Posterior vena cava (tissue), 2 donors: ENCODE data around the gene PRM2. TPM values are rescaled to one million over a fixed set of nuclear protein-coding genes. Genes with fewer than 3 reads are reported as not detected.

Source experiments
- DNase-seq: peaks from one replicate; pipeline ENCODE4 v3.0.0-alpha.2; 2020; ENCODE audit warnings: low spot score
- intact Hi-C, 2 donors: fragments of 100-400 bp; cut with DNase I; formaldehyde crosslinking; loops; one replicate each; pipeline versions ENCODE4 v1.14.1 to v1.14.2; 2022 to 2023
- long read RNA-seq, 2 donors: library from polyadenylated mRNA; unstranded; transcript quantifications; one replicate each; pipeline ENCODE4 v2.0.0, GENCODE V29; 2020 to 2021
- total RNA-seq, 2 donors: library from RNA; stranded (reverse); fragmentation: NEBNext Ultra II Directional; extraction: Animal tissue kit (Norgen Biotek cat#: 25700); gene quantifications; one replicate each; pipeline ENCODE4 v1.2.1, GENCODE V29; 2021
- donor health status: DM: yes; HTN: yes; CAD: no.
- donor health status: DM: yes; HTN: yes; CAD: no.

Gene PRM2, protein sequence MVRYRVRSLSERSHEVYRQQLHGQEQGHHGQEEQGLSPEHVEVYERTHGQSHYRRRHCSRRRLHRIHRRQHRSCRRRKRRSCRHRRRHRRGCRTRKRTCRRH
- not detected for total RNA-seq
- long read RNA-seq, donor 1: 0 reads
- long read RNA-seq, donor 2: 0 reads

DNA sequence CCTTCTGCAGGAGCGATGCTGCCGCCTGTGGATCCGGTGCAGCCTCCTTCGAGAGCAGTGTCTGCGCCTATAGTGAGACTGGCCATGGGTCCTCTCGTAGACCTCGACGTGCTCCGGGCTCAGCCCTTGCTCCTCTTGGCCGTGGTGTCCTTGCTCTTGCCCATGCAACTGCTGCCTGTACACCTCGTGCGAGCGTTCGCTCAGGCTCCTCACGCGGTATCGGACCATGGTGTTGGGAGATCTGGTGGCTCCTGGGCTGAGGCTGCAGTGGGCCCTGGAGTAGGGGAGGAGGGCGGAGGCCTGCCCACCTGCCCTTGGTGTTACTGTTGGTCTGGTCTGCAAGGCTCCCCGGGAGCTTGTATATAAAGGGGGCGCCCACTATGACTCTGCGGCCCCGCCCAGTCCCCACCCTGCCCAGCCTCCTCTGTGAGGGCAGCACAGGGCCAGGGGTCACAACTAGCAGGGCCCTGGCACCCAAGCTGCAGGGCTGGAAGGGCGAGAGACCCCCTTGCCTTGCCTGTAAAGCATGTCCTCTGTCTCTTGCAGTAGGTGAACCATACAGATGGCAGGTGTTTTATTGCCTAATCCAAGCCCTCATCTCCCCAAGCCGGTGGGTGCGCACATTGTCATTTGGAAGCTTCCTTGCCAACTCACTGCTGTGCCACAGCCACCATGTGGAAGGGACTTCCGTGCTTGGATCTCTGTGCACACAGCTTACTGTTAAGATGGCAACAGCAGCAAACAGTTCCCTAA is at the start of gene PRM2:
PRM2 (minus strand) TSS at position 338 of the 753 bp plus-strand sequence; CDS start at position 228, 110 bp downstream.
- intact Hi-C loops: no loop called here
- no peak for DNase-seq

DNA sequence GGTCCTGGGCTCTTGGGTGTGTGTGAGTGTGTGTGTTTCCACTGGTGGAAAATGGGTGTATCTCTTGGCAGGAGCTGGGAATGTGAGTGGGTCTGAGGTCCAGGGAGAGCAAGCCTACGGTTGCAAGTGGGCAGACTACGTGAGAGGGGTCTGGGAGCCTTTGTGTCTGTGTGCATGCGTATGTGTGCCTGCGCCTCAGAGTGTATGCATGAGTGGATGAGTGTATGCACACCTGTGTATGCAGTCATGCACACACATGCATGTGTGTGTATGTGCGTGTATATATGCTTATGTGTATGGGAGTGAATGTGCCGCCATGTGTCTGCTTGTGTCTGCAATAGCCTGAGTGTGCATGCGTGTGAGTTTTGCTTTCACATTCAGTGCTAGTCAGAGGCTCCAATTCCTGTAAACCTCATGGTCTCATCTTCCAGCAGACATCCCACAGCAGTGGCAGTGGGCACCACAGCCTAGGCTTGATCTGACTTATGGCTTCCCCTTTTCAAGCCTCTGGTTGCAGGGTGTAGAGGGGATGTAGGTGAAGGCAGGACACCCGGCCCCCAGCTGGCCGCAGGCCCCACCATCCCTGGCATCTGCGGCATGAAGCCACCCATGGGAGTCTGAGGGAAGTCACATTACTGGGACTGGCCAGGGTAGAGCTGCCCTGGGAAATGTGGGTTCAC is 49.3 kb upstream of the PRM2 start:
- no peak for DNase-seq
- intact Hi-C loops: loop anchor here in 1 of 2 donors (5.0 kb wide), 1 partner anchor 63 kb away; no protein-coding TSS in a partner anchor

DNA sequence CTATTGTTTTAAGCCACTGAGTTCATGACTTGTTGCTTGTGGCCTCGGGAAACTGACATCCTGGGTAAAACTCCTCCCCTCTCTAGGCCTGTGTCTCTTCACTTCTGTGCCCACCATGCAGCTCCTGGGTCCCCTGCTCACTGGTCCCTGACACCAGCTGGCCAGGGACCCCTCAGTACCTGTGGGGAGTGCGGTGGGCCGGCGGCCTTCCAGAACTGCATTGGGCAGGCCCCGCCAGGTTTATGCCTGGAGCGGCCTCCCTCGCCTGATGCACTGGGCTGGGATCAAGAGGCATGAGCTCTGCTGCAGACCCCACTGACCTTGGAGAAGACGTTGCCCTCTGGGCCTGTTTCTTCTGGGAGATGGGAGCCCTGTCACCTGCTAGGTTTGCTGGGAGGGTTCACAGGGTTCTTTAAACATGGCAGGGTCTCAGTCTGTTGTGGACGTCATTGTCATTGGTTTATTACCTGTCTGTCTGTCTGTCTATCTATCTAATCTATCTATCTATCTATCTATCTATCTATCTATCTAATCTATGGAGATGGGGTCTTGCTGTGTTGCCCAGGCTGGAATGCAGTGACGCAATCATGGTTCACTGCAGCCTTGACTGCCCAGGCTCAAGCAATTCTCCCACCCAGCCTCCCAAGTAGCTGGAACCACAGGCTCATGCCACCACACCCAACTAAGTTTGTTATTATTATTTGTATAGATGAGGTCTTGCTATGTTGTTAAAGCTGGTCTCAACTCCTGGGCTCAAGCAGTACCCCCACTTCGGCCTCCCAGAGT is 47.5 kb upstream of the PRM2 start:
- intact Hi-C loops: no loop called here
- no peak for DNase-seq

DNA sequence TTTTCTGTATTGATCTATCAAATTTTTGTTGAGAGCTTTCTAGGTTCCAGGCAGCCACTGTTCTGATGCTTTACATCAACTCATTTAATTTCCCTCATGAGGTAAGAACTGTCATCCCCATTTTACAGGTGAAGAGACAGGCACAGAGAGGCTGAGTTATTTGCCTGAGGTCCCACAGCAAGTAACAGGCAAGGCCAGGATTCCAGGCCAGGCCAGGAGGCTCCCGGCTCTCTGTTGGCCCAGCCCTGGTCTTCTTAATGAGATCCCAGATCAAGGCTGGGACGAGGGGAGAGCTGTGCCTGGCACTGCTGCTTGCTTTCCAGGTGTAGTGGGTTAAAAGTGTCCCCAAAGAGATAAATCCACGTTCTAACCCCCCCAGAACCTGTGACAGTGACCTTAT is 46.5 kb upstream of the PRM2 start:
- intact Hi-C loops: no loop called here
- DNase-seq: no peak

- no peak for DNase-seq
- intact Hi-C loops: no loop called here
Observed at GRCh38 chr16:11321662-11322061, 45.4 kb upstream of the PRM2 start.

DNA sequence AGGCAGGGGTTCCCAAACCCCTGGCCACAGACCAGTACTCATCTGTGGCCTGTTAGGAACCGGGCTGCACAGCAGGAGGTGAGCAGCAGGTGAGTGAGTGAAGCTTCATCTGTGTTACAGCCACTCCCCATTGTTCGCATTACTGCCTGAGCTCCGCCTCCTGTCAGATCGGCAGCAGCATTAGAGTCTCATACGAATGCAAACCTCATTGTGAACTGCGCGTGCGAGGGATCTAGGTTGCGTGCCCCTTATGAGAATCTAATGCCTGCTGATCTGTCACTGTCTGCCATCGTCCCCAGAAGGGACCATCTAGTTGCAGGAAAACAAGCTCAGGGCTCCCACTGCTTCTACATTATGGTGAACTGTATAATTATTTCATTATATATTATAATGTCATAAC is 43.9 kb upstream of the PRM2 start:
- intact Hi-C loops: no loop called here
- DNase-seq: no peak

GRCh38 chr16:11319529-11320146 is 43.4 kb upstream of the PRM2 start:
- no peak for DNase-seq
- intact Hi-C loops: no loop called here

GRCh38 chr16:11318817-11319216 is 42.5 kb upstream of the PRM2 start:
- DNase-seq: no peak
- intact Hi-C loops: no loop called here

GRCh38 chr16:11316331-11317015 is 40.2 kb upstream of the PRM2 start:
- intact Hi-C loops: no loop called here
- DNase-seq: no peak

DNA sequence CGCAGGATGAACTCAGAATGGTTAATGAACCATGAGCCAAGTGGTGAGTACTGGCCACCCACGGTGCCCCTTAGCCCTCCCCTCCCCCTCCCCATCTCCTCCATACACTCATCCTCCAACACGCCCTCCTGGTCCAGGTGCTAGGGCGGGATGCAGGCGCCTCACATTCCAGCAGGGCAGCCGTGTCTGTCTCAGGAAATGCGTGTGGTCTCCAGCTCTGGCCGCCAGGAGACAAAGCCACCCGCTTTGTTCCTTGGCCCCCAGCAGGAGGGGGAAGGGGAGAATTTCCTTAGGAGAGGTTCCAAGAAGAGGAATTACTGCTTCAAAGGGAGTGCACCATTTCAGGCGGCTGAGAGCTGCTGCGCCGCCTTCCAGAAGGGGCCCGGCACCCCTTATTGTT is 39.2 kb upstream of the PRM2 start:
- intact Hi-C loops: no loop called here
- no peak for DNase-seq

DNA sequence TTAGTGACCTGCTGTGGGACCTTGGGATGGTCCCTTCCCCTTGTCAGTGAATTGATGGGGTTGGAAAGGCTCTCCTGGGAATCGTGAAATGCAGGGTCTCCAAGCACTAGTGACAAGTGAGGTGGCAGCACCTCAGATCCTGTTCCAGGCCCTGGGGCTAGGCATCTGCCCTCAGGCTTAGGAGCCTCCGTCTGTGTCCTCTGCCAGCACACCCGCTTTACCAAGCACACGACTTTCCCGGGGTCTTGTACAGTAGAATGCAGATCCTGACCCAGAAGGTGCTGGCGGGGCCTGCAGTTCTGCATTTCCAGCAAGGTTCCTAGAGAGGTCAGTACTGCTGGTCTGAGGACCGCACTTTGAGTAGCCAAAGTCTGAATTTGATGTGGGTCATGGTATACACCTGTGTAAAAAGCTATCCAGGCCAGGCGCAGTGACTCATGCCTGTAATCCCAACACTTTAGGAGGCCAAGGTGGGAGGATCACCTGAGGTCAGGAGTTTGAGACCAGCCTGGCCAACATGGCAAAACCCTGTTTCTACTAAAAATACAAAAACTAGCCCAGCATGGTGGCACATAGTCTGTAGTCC is 38.1 kb upstream of the PRM2 start:
- intact Hi-C loops: no loop called here
- DNase-seq: no peak

GRCh38 chr16:11313493-11314308 is 37.4 kb upstream of the PRM2 start:
- intact Hi-C loops: no loop called here

DNA sequence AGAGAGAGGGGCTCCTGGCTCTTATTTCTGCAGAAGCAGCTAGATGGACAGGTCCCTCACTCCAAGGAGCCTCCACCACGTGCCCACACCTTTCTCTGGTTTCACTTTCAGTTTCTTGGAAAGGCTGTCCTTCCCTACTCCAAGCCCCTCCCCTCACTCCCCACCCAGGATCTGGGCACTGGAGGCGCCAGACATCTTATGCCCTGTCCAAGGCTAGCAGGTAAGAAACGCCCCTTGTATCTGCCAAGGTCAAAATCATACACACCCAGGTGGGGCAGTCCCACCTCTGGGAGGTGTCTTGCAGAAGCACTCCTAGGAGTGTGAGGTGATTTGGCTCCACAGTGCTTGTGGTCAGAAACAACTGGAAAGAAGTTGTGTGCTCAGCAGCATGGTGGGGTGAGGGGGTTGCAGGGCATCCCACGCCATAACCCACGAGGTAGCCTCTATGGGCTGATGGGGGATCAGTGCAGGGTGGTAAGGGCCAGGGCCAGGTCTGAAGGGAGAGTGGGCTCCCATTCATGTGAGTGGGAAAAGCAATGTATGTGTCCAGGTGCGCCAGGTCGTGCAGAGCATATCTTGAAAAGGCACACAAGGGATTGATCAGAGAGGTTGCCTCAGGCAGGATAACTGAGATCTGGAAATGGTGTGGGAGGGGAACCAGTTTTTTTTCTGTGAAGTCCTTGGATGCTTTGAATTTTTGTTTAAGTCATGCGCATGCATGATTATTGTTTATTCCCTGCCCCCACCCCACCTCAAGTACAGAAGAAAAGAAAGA is 36.6 kb upstream of the PRM2 start:
- DNase-seq: no peak
- intact Hi-C loops: no loop called here

More at GRCh38 chr16:11313493-11314308, 37.4 kb upstream of the PRM2 start:
- no peak for DNase-seq

DNA sequence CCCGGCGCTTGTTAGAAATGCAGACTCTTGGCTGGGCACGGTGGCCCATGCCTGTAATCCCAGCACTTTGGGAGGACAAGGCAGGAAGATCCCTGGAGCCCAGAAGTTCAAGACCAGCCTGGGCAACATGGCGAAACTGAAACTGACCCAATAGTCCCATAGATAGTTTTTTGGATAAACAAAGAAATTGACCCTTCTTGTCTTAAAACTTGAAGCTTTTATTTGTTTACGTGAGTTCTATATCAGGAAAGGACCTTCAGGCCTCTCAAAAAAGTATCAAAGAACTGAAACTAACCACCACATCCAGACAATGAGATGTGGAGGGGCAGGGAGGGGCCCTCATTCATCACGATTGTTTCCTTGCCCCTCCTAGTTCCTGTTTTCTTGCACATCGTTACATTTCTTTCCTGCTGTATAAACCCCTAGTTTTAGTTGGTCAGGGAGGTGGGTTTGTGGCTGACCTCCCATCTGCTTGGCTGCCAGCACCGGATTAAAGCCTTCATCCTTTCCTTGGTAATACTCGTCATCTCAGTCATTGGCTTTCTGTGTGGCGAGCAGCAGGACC is 34.8 kb upstream of the PRM2 start:
- DNase-seq: no peak
- intact Hi-C loops: no loop called here

DNA sequence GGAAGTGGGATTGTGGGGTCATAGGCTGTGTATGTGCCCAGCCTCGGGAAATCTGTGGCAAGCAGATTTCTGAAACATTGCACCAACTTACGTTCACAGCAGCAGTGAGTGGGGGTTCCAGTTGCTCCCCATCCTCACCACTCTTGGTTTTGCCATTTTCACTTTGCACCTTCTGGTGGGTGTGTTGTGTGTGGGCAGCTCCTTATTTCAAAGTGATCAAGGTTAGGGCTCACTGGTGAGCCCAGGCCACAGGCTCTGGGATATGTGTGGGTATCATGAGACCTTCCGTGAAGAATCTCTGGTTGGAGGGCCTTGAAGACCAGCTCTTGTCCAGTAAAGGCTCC is 34.3 kb upstream of the PRM2 start:
- DNase-seq: no peak
- intact Hi-C loops: no loop called here

GRCh38 chr16:11309895-11310633 is 33.8 kb upstream of the PRM2 start:
- intact Hi-C loops: no loop called here
- DNase-seq: no peak
